Neutrophil (primary cell): ENCODE measurements around the gene SNX5.

ENCODE experiments used
- H3K27ac ChIP-seq: fragments of 200-600 bp; sonication (generic); 2 replicates; pipeline ENCODE4 v1.5.1; 2016; ENCODE audit warnings: mild to moderate bottlenecking, moderate library complexity
- H3K27me3 ChIP-seq: fragments of 200-600 bp; sonication (generic); 2 replicates; pipeline ENCODE4 v1.6.0; 2016; ENCODE audit warnings: mild to moderate bottlenecking
- H3K36me3 ChIP-seq: fragments of 200-600 bp; sonication (generic); 2 replicates; pipeline ENCODE4 v1.5.1; 2017
- H3K4me1 ChIP-seq, 2 experiments: fragments of 200-600 bp in 1 of 2; sonication (generic) in 1 of 2; 1 replicate in 1 of 2; 2 replicates in 1 of 2; pipeline versions ENCODE4 v1.5.1 to v1.6.1; 2013 to 2016; ENCODE audit warnings: low read depth in 1 of 2, low read length in 1 of 2, mild to moderate bottlenecking in 1 of 2, moderate library complexity in 1 of 2; ENCODE audit not compliant: control insufficient read depth in 1 of 2, insufficient read depth in 1 of 2
- H3K4me3 ChIP-seq, 2 experiments: fragments of 200-600 bp in 1 of 2; sonication (generic) in 1 of 2; 1 replicate in 1 of 2; 2 replicates in 1 of 2; pipeline ENCODE4 v1.5.1; 2013 to 2016; ENCODE audit warnings: low read depth in 1 of 2, low read length in 1 of 2, mild to moderate bottlenecking in 1 of 2, moderate library complexity in 1 of 2
- H3K9me3 ChIP-seq: fragments of 200-600 bp; sonication (generic); 2 replicates; pipeline ENCODE4 v1.5.1; 2016
- CTCF ChIP-seq: fragments of 200-600 bp; sonication (generic); IDR thresholded peaks from 2 replicates; pipeline ENCODE4 v1.5.1; 2016; ENCODE audit warnings: antibody characterized with exemption

SNX5 gene

DNA sequence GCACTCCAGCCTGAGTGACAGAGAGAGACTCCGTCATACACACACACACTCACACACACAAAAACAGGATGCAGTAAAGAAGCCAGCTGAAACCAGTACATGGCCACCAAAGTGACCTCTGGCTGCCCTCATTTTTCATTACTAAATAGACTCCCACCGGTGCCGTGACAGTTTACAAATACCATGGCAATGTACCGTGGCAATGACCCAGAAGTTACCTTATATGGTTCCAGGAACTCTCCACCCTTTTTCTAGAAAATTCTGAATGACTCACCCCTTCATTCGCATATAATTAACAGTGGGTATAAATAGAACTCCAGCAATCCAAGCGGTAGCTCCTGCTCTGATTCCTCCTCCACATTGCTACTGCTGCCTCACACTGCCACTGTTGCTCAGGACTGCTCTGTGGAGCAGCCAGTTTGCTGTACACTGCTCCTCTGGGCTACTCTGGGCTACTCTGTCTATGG lies 57.7 kb downstream of the SNX5 start:
- TF ChIP-seq CTCF: no peak
- H3K27me3 ChIP-seq: no peaks in the 10 kb centered on the region
- no peak overlapping the region for H3K4me3 ChIP-seq
- no peak overlapping the region for H3K27ac ChIP-seq
- H3K9me3 ChIP-seq: no peaks in the 10 kb centered on the region
- H3K36me3 ChIP-seq: no peaks in the 10 kb centered on the region
- no peaks in the 10 kb centered on the region for H3K4me1 ChIP-seq

DNA sequence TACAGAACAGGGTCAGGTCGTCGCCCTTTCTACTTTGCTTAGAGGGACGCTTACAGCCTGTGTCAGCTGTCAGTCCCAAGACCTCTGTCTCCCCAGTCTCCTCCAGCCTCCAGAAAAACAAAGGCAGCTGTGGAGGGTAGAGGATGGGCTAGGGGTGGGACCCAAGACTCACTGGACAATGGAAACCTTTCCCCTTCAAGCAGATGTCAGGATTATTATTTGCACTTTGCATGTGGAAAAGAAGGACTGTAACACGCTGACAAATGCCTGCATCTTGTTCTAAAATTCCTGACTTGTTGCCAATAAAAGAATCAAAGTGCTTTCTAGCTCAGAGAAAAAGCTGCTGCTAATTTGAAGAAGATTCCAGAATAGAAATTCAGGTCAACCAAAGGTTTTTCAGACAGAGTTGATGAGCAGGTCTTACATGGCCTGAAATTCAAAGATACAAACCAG lies 58.7 kb downstream of the SNX5 start:
- H3K9me3 ChIP-seq: no peaks in the 10 kb centered on the region
- no peaks in the 10 kb centered on the region for H3K36me3 ChIP-seq
- no peak overlapping the region for H3K27ac ChIP-seq
- no peaks in the 10 kb centered on the region for H3K27me3 ChIP-seq
- no peak for TF ChIP-seq CTCF
- H3K4me3 ChIP-seq: no peak overlapping the region
- H3K4me1 ChIP-seq: no peaks in the 10 kb centered on the region

- TF ChIP-seq CTCF: no peak
- H3K27ac ChIP-seq: no peak overlapping the region
- no peak overlapping the region for H3K4me3 ChIP-seq
- no peaks in the 10 kb centered on the region for H3K36me3 ChIP-seq
- no peaks in the 10 kb centered on the region for H3K4me1 ChIP-seq
- no peaks in the 10 kb centered on the region for H3K27me3 ChIP-seq
- no peaks in the 10 kb centered on the region for H3K9me3 ChIP-seq
Measured at GRCh38 chr20:17905544-17905943, 63.0 kb downstream of the SNX5 start.

GRCh38 chr20:17904027-17904426 lies 64.6 kb downstream of the SNX5 start:
- Histone ChIP-seq H3K36me3 (no peaks in the 10 kb centered on the region), H3K4me1 (no peaks in the 10 kb centered on the region), H3K27me3 (no peaks in the 10 kb centered on the region), H3K4me3 (no peak overlapping the region), H3K27ac (no peak overlapping the region), H3K9me3 (no peaks in the 10 kb centered on the region)
- no peak for TF ChIP-seq CTCF

GRCh38 chr20:17902531-17903083 lies 66.0 kb downstream of the SNX5 start:
- H3K9me3 ChIP-seq: no peaks in the 10 kb centered on the region
- no peak overlapping the region for H3K4me3 ChIP-seq
- no peaks in the 10 kb centered on the region for H3K36me3 ChIP-seq
- H3K4me1 ChIP-seq: no peaks in the 10 kb centered on the region
- no peak for TF ChIP-seq CTCF
- peaks cover 7% of the 10 kb centered on the region for H3K27me3 ChIP-seq
- H3K27ac ChIP-seq: no peak overlapping the region
